ENCODE results near the gene C19orf81. TPM values are rescaled to one million over a fixed set of nuclear protein-coding genes. Genes with fewer than 3 reads are reported as not detected.

Gene C19orf81
- total RNA-seq, 1 experiment from 2014 or later = 14.5 TPM

- RAD21 ChIA-PET (ENCODE audit: low non-redundant PET in 1 of 2, low total read pairs in 2 of 2, uncharacterized antibody in 2 of 2, unreplicated experiment in 2 of 2) = no interaction called here
- H3K27ac ChIP-seq (ENCODE audit: low read depth, low read length) = no peak overlapping the region
- H3K9ac ChIP-seq (ENCODE audit: low read length) = no peak overlapping the region
- no peak overlapping the region for H3K4me3 ChIP-seq (replicated peaks in 1 of 2; ENCODE audit: low read depth in 1 of 2, low read length in 2 of 2)
- H3K27me3 ChIP-seq (ENCODE audit: insufficient read depth, low read length) = no peaks in the 10 kb centered on the region
- CTCF ChIA-PET = no interaction called here
- ATAC-seq (no peak), DNase-seq (ENCODE audit: low read depth, low spot score) (no peak)
- POLR2A ChIA-PET = no interaction called here
- no peak overlapping the region for H3K4me2 ChIP-seq (ENCODE audit: low read length)
- H3K9me3 ChIP-seq (ENCODE audit: control insufficient read depth in 1 of 2, insufficient read depth in 1 of 2, low read depth in 1 of 2, low read length in 2 of 2) = no peaks in the 10 kb centered on the region
- TF ChIP-seq POLR2AphosphoS5 (IDR thresholded peaks at IDR 0.05; ENCODE audit: low read depth, low read length) (no peak), SRF (IDR thresholded peaks at IDR 0.05; ENCODE audit: low read depth) (no peak), SP1 (IDR thresholded peaks at IDR 0.05; ENCODE audit: low read depth) (no peak), EGR1 (IDR thresholded peaks at IDR 0.05; ENCODE audit: low read depth) (no peak)
- peaks cover 0 to 9% of the 10 kb centered on the region in 2 experiments; a peak in 2 of 4 replicates for H3K4me1 ChIP-seq (ENCODE audit: control insufficient read depth in 1 of 2, insufficient read depth in 2 of 2, low read length in 2 of 2)
- BruUV-seq (replicated peaks) = no TSS peak
- intact Hi-C loops (cut with micrococcal nuclease) = no loop called here
- H4K20me1 ChIP-seq (ENCODE audit: insufficient read depth) = no peaks in the 10 kb centered on the region
- H3K9me2 ChIP-seq (ENCODE audit: insufficient read depth) = no peaks in the 10 kb centered on the region
- no peak overlapping the region for H2AFZ ChIP-seq (ENCODE audit: low read depth, low read length, poor library complexity, severe bottlenecking)
- no peaks in the 10 kb centered on the region for H3K36me3 ChIP-seq (ENCODE audit: control insufficient read depth in 1 of 2, insufficient read depth in 2 of 2, low read length in 2 of 2)
- H3K79me2 ChIP-seq (ENCODE audit: insufficient read depth, low read length) = no peaks in the 10 kb centered on the region
These were observed 18.0 kb downstream of the C19orf81 start for GRCh38 chr19:50667177-50667758.

- intact Hi-C loops (cut with micrococcal nuclease) = no loop called here
- no peak overlapping the region for H3K4me2 ChIP-seq (ENCODE audit: low read length)
- CTCF ChIA-PET = no interaction called here
- RAD21 ChIA-PET (ENCODE audit: low non-redundant PET in 1 of 2, low total read pairs in 2 of 2, uncharacterized antibody in 2 of 2, unreplicated experiment in 2 of 2) = no interaction called here
- H3K36me3 ChIP-seq (ENCODE audit: control insufficient read depth in 1 of 2, insufficient read depth in 2 of 2, low read length in 2 of 2) = no peaks in the 10 kb centered on the region
- no peak overlapping the region for H3K4me3 ChIP-seq (replicated peaks in 1 of 2; ENCODE audit: low read depth in 1 of 2, low read length in 2 of 2)
- no peak overlapping the region for H3K9ac ChIP-seq (ENCODE audit: low read length)
- POLR2A ChIA-PET = no interaction called here
- TF ChIP-seq EGR1 (IDR thresholded peaks at IDR 0.05; ENCODE audit: low read depth) (no peak), ZFX (IDR thresholded peaks at IDR 0.05) (no peak)
- peaks cover 0 to 9% of the 10 kb centered on the region in 2 experiments; a peak in 2 of 4 replicates for H3K4me1 ChIP-seq (ENCODE audit: control insufficient read depth in 1 of 2, insufficient read depth in 2 of 2, low read length in 2 of 2)
- DNase-seq (ENCODE audit: low read depth, low spot score) (no peak), ATAC-seq (no peak)
- no peaks in the 10 kb centered on the region for H3K27me3 ChIP-seq (ENCODE audit: insufficient read depth, low read length)
- no peaks in the 10 kb centered on the region for H3K9me3 ChIP-seq (ENCODE audit: control insufficient read depth in 1 of 2, insufficient read depth in 1 of 2, low read depth in 1 of 2, low read length in 2 of 2)
- no peaks in the 10 kb centered on the region for H3K9me2 ChIP-seq (ENCODE audit: insufficient read depth)
- BruUV-seq (replicated peaks) = no TSS peak
- H4K20me1 ChIP-seq (ENCODE audit: insufficient read depth) = no peaks in the 10 kb centered on the region
- no peak overlapping the region for H2AFZ ChIP-seq (ENCODE audit: low read depth, low read length, poor library complexity, severe bottlenecking)
- no peak overlapping the region for H3K27ac ChIP-seq (ENCODE audit: low read depth, low read length)
- no peaks in the 10 kb centered on the region for H3K79me2 ChIP-seq (ENCODE audit: insufficient read depth, low read length)
These were observed 18.6 kb downstream of the C19orf81 start for GRCh38 chr19:50667759-50668231.

Measured in HCT116 (cell line).